NB4 (cell line): ENCODE data around the gene CD79A.

Source experiments
- DNase-seq: peaks from one replicate; pipeline ENCODE4 v3.0.0; 2010; ENCODE audit warnings: low read depth
- H3K4me3 ChIP-seq: one replicate; pipeline ENCODE4 v1.5.1; 2011; ENCODE audit warnings: mild to moderate bottlenecking, low read depth, low read length, moderate library complexity
- CTCF ChIP-seq: IDR thresholded peaks from one replicate; pipeline ENCODE4 v1.5.1; 2012; ENCODE audit warnings: low read depth, low read length
- MYC ChIP-seq: IDR thresholded peaks from 2 replicates; pipeline ENCODE4 v1.6.1; 2011; ENCODE audit warnings: low read depth, low read length
- POLR2A ChIP-seq: IDR thresholded peaks from 2 replicates; pipeline ENCODE4 v1.6.1; 2011; ENCODE audit warnings: mild to moderate bottlenecking; ENCODE audit not compliant: insufficient read length; ENCODE audit errors: extremely low read depth
- TF ChIP-seq, protein P1 (sequence below): IDR thresholded peaks from 2 replicates; pipeline ENCODE4 v1.6.1; 2011; ENCODE audit warnings: low read depth, low read length

CD79A gene

GRCh38 chr19:41853344-41853743 lies 23.7 kb upstream of the CD79A start:
- DNase-seq = no peak
- no peak for TF ChIP-seq POLR2A
- no peak for TF ChIP-seq CTCF
- TF ChIP-seq MYC = no peak
- H3K4me3 ChIP-seq = no peak overlapping the region

DNA sequence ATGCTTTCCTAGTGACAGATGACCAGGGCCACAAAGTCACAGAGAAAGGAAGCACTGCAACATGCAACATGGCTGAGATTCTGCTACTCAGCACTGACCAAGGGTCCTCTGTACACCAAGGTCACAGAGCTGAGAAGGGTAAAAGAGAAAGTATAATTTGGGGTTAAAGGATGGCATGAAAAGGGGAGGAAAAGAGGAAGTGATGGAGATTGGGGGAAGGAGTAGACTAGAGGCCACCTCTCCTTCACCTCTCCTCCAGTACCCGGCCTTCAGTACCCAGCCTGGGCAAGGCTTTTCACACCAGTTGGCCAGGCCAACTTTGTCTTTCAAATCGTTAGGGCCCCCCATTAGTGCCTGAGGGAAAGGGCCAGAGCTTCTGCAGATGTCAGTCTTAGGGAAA lies 23.3 kb upstream of the CD79A start:
- DNase-seq = no peak
- TF ChIP-seq CTCF (no peak), MYC (no peak), POLR2A (no peak)
- TF ChIP-seq, protein P1, sequence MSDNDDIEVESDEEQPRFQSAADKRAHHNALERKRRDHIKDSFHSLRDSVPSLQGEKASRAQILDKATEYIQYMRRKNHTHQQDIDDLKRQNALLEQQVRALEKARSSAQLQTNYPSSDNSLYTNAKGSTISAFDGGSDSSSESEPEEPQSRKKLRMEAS = no peak
- no peak overlapping the region for H3K4me3 ChIP-seq

- peak overlapping the region; percentile 44 for H3K4me3 ChIP-seq
- no peak for TF ChIP-seq CTCF
- no peak for TF ChIP-seq POLR2A
- TF ChIP-seq, protein P1 = no peak
- TF ChIP-seq MYC = no peak
- no peak for DNase-seq
These were observed 17.9 kb upstream of the CD79A start for GRCh38 chr19:41859213-41859617.

DNA sequence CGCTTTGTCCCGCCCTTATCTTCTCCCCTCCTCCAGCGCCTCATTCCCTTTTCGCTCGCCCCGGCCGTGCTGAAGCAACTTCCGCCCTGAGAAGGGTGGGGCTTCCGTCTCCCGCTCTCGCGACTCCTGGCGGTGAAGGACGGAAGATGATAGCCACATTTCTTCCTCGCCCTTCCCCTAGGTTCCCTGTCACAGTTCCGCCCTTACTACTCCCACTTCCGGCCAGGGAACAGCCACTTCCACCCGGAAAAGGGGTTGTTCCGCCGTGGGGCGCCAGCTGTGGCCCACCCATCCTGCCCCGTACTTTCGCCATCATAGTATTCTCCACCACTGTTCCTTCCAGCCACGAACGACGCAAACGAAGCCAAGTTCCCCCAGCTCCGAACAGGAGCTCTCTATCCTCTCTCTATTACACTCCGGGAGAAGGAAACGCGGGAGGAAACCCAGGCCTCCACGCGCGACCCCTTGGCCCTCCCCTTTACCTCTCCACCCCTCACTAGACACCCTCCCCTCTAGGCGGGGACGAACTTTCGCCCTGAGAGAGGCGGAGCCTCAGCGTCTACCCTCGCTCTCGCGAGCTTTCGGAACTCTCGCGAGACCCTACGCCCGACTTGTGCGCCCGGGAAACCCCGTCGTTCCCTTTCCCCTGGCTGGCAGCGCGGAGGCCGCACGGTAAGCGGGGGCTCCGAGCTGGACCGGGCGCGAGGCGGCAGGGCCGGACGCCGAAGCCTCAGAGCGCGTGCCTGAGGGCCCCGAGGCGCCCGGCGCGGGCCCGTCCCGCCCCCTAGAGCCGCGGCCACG lies 17.3 kb upstream of the CD79A start, which contains the start of gene RPS19:
TSS of gene RPS19 (plus strand) at position 638 of the 801 bp plus-strand sequence. CDS start 520 bp downstream, outside the sequence.
- DNase-seq = peak; percentile 95
- TF ChIP-seq POLR2A (peak; percentile 63), MYC (peak; percentile 76), CTCF (peak; percentile 5)
- TF ChIP-seq, protein P1 = peak; percentile 62
- H3K4me3 ChIP-seq = peak within 1 kb of the TSS; percentile 97

GRCh38 chr19:41860419-41861115 lies 16.5 kb upstream of the CD79A start:
- TF ChIP-seq CTCF = no peak
- TF ChIP-seq POLR2A = no peak
- TF ChIP-seq, protein P1 = no peak
- TF ChIP-seq MYC = no peak
- DNase-seq = no peak
- H3K4me3 ChIP-seq = peak overlapping the region; percentile 97
